Measurements from ENCODE around the gene ABCC12. TPM values are rescaled to one million over a fixed set of nuclear protein-coding genes. Genes with fewer than 3 reads are reported as not detected.

The ABCC12 gene
- total RNA-seq, 1 experiment from 2014 or later, result not detected

DNA sequence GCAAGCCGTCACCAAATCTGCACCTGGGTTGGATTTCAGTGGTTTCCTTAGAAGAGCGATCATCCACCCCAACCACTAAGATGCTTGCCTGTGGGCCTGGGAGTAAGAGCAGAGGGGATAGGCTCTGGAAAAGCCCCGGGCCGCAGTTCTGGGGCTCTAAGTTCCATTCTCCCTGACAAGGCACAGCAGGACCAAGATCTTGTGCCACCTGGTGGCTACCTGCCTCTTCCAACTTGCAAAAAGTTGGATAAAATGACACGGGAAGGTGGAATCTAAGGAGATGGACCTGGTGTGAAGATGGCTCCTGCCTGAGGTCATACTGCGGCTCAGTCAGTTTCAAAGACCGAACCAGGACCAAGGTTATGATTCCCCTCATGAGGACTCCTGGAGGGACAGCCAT lies 42.3 kb downstream of the ABCC12 start:
- H3K27me3 ChIP-seq (ENCODE audit: insufficient read depth, low read length), result peaks cover 38% of the 10 kb centered on the region
- no TSS peak for BruUV-seq (replicated peaks)
- ChIA-PET POLR2A (no interaction called here), CTCF (interaction anchor here (0.9 to 2.7 kb wide), 6 partner anchors 10 to 1076 kb away, joined by 3 to 17 read pairs (median 4); no protein-coding TSS in a partner anchor), RAD21 (ENCODE audit: low non-redundant PET in 1 of 2, low total read pairs in 2 of 2, uncharacterized antibody in 2 of 2, unreplicated experiment in 2 of 2) (interaction anchor here in 1 of 2 experiments (1.7 kb wide), 1 partner anchor 972 kb away, joined by 7 read pairs; no protein-coding TSS in a partner anchor)
- DNase-seq (ENCODE audit: low read depth, low spot score) (no peak), ATAC-seq (no peak)
- peaks cover 0 to 7% of the 10 kb centered on the region in 2 experiments; a peak in 2 of 4 replicates for H3K4me1 ChIP-seq (ENCODE audit: control insufficient read depth in 1 of 2, insufficient read depth in 2 of 2, low read length in 2 of 2)
- H3K9ac ChIP-seq (ENCODE audit: low read length), result no peak overlapping the region
- no peak overlapping the region for H3K4me2 ChIP-seq (ENCODE audit: low read length)
- H2AFZ ChIP-seq (ENCODE audit: low read depth, low read length, poor library complexity, severe bottlenecking), result no peak overlapping the region
- H3K27ac ChIP-seq (ENCODE audit: low read depth, low read length), result no peak overlapping the region
- H3K9me2 ChIP-seq (ENCODE audit: insufficient read depth), result no peaks in the 10 kb centered on the region
- H3K9me3 ChIP-seq (ENCODE audit: control insufficient read depth in 1 of 2, insufficient read depth in 1 of 2, low read depth in 1 of 2, low read length in 2 of 2), result no peaks in the 10 kb centered on the region
- TF ChIP-seq CTCF (IDR thresholded peaks at IDR 0.05 in 2 of 3, conservative IDR thresholded peaks at IDR 0.05 in 1 of 3; ENCODE audit: borderline replicate concordance in 1 of 3, insufficient read depth in 1 of 3, low read depth in 2 of 3, low read length in 2 of 3), result peak; percentile 35 to 46 (median 39); a peak in 5 of 6 replicates
- TF ChIP-seq REST (IDR thresholded peaks at IDR 0.05; ENCODE audit: low read depth), result no peak
- no peak for TF ChIP-seq MAX (IDR thresholded peaks at IDR 0.05)
- no peak for TF ChIP-seq YY1 (IDR thresholded peaks at IDR 0.05; ENCODE audit: extremely low read depth, insufficient replicate concordance, low read depth, low read length)
- TF ChIP-seq RAD21 (IDR thresholded peaks at IDR 0.05; ENCODE audit: low read depth), result peak; percentile 50
- TF ChIP-seq, protein P1, sequence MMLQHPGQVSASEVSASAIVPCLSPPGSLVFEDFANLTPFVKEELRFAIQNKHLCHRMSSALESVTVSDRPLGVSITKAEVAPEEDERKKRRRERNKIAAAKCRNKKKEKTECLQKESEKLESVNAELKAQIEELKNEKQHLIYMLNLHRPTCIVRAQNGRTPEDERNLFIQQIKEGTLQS (IDR thresholded peaks at IDR 0.05), result no peak
- H3K79me2 ChIP-seq (ENCODE audit: insufficient read depth, low read length), result no peaks in the 10 kb centered on the region
- intact Hi-C loops (cut with micrococcal nuclease), result loop anchor here (5.0 kb wide), 1 partner anchor 1166 kb away; no protein-coding TSS in a partner anchor
- no peak overlapping the region for H3K4me3 ChIP-seq (replicated peaks in 1 of 2; ENCODE audit: low read depth in 1 of 2, low read length in 2 of 2)
- H4K20me1 ChIP-seq (ENCODE audit: insufficient read depth), result no peaks in the 10 kb centered on the region
- H3K36me3 ChIP-seq (ENCODE audit: control insufficient read depth in 1 of 2, insufficient read depth in 2 of 2, low read length in 2 of 2), result no peaks in the 10 kb centered on the region

Data from HCT116 (cell line).